BJ (cell line): Measurements from ENCODE around the gene NDUFV2. TPM values are rescaled to one million over a fixed set of nuclear protein-coding genes. Genes with fewer than 3 reads are reported as not detected.
A peak's percentile ranks its signal among the peaks of the same experiment; 100 is the strongest.

ENCODE experiments used
- CTCF ChIA-PET: fragments of 350-600 bp; formaldehyde crosslinking; extraction: SDS; loops from one replicate; lab custom pipeline; 2021; ENCODE audit warnings: antibody characterized with exemption, inconsistent platforms; lab: Yijun Ruan, JAX
- POLR2A ChIA-PET: fragments of 300-600 bp; sonication (Branson Sonifier 250); formaldehyde crosslinking; extraction: SDS; loops from one replicate; lab custom pipeline; 2021; ENCODE audit warnings: antibody characterized with exemption; lab: Charles Lee
- DNase-seq: peaks from one replicate; pipeline ENCODE4 v3.0.0-alpha.2; 2011; ENCODE audit warnings: low read depth
- H3K27me3 ChIP-seq: 2 replicates; pipeline ENCODE4 v1.6.0; 2011; ENCODE audit warnings: low read length; ENCODE audit not compliant: control insufficient read depth, insufficient read depth
- H3K36me3 ChIP-seq: 2 replicates; pipeline ENCODE4 v1.5.1; 2011; ENCODE audit warnings: low read length; ENCODE audit not compliant: control insufficient read depth, insufficient read depth
- H3K4me3 ChIP-seq: 2 replicates; pipeline ENCODE4 v1.5.1; 2011; ENCODE audit warnings: low read depth, mild to moderate bottlenecking, control low read depth, low read length
- CTCF ChIP-seq: IDR thresholded peaks from 2 replicates; pipeline ENCODE4 v1.5.1; 2011; ENCODE audit warnings: low read depth, mild to moderate bottlenecking, control low read depth, inconsistent platforms, low read length, moderate library complexity; ENCODE audit not compliant: insufficient read depth
- polyA plus RNA-seq: library from polyadenylated mRNA; depleted of rRNA; stranded (reverse); fragments of >200 nt; gene quantifications from 2 replicates; pipeline ENCODE4 v1.2.3, GENCODE V29; 2011

The NDUFV2 gene
- polyA plus RNA-seq, 1 experiment = 70.0 TPM

GRCh38 chr18:9094307-9095226, 7.9 kb upstream of the NDUFV2 start:
- Histone ChIP-seq H3K36me3 (no peaks in the 10 kb centered on the region), H3K27me3 (no peaks in the 10 kb centered on the region), H3K4me3 (no peak overlapping the region)
- ChIA-PET POLR2A (interaction anchor here (0.6 kb wide), 1 partner anchor 47 kb away, joined by 3 read pairs; no protein-coding TSS in a partner anchor), CTCF (interaction anchor here (1.3 kb wide), 1 partner anchor 21 kb away, joined by 4 read pairs; no protein-coding TSS in a partner anchor)
- no peak for TF ChIP-seq CTCF
- peak; percentile 57 for DNase-seq

GRCh38 chr18:9095297-9096006, 7.0 kb upstream of the NDUFV2 start:
- ChIA-PET CTCF (no interaction called here), POLR2A (no interaction called here)
- Histone ChIP-seq H3K27me3 (no peaks in the 10 kb centered on the region), H3K4me3 (no peak overlapping the region), H3K36me3 (no peaks in the 10 kb centered on the region)
- DNase-seq = no peak
- no peak for TF ChIP-seq CTCF

DNA sequence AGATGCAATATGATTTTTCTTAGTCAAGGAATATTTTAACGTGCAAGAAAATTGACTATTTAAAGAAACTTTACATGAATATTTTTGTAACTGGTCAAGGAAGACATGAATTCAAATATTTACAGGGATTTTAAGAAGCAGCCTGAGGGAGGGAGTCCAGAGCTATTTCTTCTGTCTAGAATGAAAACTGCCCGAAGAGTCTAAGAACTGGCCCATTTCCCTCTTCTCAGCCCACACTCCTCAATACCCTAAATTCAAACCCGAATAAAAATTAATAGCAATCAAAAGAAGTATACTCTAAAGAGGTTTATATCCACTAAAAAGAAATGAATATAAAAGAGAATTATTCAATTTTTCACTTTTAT, 6.5 kb upstream of the NDUFV2 start:
- H3K27me3 ChIP-seq = no peaks in the 10 kb centered on the region
- TF ChIP-seq CTCF = no peak
- DNase-seq = no peak
- H3K36me3 ChIP-seq = no peaks in the 10 kb centered on the region
- ChIA-PET CTCF (no interaction called here), POLR2A (no interaction called here)
- no peak overlapping the region for H3K4me3 ChIP-seq

GRCh38 chr18:9096685-9097084, 5.8 kb upstream of the NDUFV2 start:
- Histone ChIP-seq H3K27me3 (no peaks in the 10 kb centered on the region), H3K36me3 (no peaks in the 10 kb centered on the region), H3K4me3 (no peak overlapping the region)
- DNase-seq = no peak
- POLR2A ChIA-PET = no interaction called here
- TF ChIP-seq CTCF = no peak
- CTCF ChIA-PET = no interaction called here

DNA sequence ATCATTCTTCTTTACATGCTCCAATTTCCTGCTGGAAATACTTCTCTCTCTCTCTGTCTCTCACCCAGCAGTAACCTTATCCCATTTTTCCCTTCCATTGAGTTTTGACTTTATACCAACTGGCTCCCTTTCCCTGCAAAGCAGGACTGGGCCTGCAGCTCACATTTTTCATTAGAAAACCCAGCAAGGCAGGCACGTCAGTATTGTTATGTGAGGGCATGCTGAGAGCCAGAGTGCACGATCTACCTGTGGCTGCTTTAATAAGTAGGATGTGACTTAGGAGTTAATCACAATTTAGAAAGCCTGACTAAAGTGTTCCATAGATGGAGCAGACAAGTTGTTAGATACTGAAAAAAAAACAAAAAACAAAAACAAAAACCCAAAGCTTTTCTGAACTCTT, 5.2 kb upstream of the NDUFV2 start:
- ChIA-PET CTCF (no interaction called here), POLR2A (no interaction called here)
- Histone ChIP-seq H3K27me3 (no peaks in the 10 kb centered on the region), H3K4me3 (no peak overlapping the region), H3K36me3 (no peaks in the 10 kb centered on the region)
- no peak for TF ChIP-seq CTCF
- DNase-seq = no peak
